ENCODE data around the gene KRT38. TPM values are rescaled to one million over a fixed set of nuclear protein-coding genes. Genes with fewer than 3 reads are reported as not detected.

Gene KRT38
- total RNA-seq, 1 donor from 2014 or later: not detected

Other genes starting within 250 kb of the KRT38 start
- not detected for gene KRTAP9-2, start 214.3 kb downstream of the KRT38 start, total RNA-seq
- gene KRTAP9-3, start 208.5 kb downstream of the KRT38 start, total RNA-seq: not detected
- not detected for gene KRTAP9-8, start 203.0 kb downstream of the KRT38 start, total RNA-seq
- gene KRTAP9-4, start 191.3 kb downstream of the KRT38 start, total RNA-seq: not detected
- gene KRTAP9-9, start 185.6 kb downstream of the KRT38 start, total RNA-seq: not detected
- not detected for gene KRTAP9-6, start 175.6 kb downstream of the KRT38 start, total RNA-seq
- not detected for gene KRTAP9-7, start 165.3 kb downstream of the KRT38 start, total RNA-seq
- not detected for gene KRTAP29-1, start 138.1 kb downstream of the KRT38 start, total RNA-seq
- gene KRTAP16-1, start 131.7 kb downstream of the KRT38 start, total RNA-seq: not detected
- gene KRTAP17-1, start 125.3 kb downstream of the KRT38 start, total RNA-seq: not detected
- not detected for gene KRT33A, start 90.2 kb downstream of the KRT38 start, total RNA-seq
- gene KRT33B, start 71.2 kb downstream of the KRT38 start, total RNA-seq: not detected
- gene KRT34, start 58.7 kb downstream of the KRT38 start, total RNA-seq: not detected
- not detected for gene KRT31, start 43.4 kb downstream of the KRT38 start, total RNA-seq
- gene KRT37, start 16.4 kb downstream of the KRT38 start, total RNA-seq: not detected
- 0.67 TPM for gene KRT32, start 26.4 kb upstream of the KRT38 start, total RNA-seq
- 0.18 TPM for gene KRT35, start 40.2 kb upstream of the KRT38 start, total RNA-seq
- not detected for gene KRT36, start 48.9 kb upstream of the KRT38 start, total RNA-seq
- gene KRT13, start 64.6 kb upstream of the KRT38 start, total RNA-seq: 0.62 TPM
- 0.36 TPM for gene KRT15, start 77.9 kb upstream of the KRT38 start, total RNA-seq
- 94.1 TPM for gene KRT19, start 87.3 kb upstream of the KRT38 start, total RNA-seq
- not detected for gene KRT9, start 131.1 kb upstream of the KRT38 start, total RNA-seq
- gene KRT14, start 145.9 kb upstream of the KRT38 start, total RNA-seq: 82.1 TPM
- gene KRT16, start 171.8 kb upstream of the KRT38 start, total RNA-seq: 0.85 TPM
- gene KRT17, start 183.6 kb upstream of the KRT38 start, total RNA-seq: not detected
- gene EIF1, start 247.9 kb upstream of the KRT38 start, total RNA-seq: 891 TPM